Neural crest cell (in vitro differentiated cells): ENCODE data around the gene UMAD1. TPM values are rescaled to one million over a fixed set of nuclear protein-coding genes. Genes with fewer than 3 reads are reported as not detected.

Experiments used
- DNase-seq: peaks from one replicate; pipeline ENCODE4 v3.0.0; 2021; ENCODE audit warnings: low read depth, mixed read lengths, low spot score
- H3K27ac Mint-ChIP-seq: one replicate; pipeline ENCODE4 v1.8.0; 2021; ENCODE audit warnings: mild to moderate bottlenecking, mixed read lengths; ENCODE audit not compliant: unreplicated experiment
- H3K27me3 Mint-ChIP-seq: 2 replicates; pipeline ENCODE4 v1.8.0; 2021; ENCODE audit warnings: low read depth, mild to moderate bottlenecking, mixed read lengths
- H3K36me3 Mint-ChIP-seq: 2 replicates; pipeline ENCODE4 v1.8.0; 2021; ENCODE audit warnings: low read depth, mild to moderate bottlenecking, mixed read lengths
- H3K4me1 Mint-ChIP-seq: 2 replicates; pipeline ENCODE4 v1.8.0; 2021; ENCODE audit warnings: mixed read lengths
- H3K4me3 Mint-ChIP-seq: one replicate; pipeline ENCODE4 v1.8.0; 2021; ENCODE audit warnings: mild to moderate bottlenecking, mixed read lengths
- H3K9me3 Mint-ChIP-seq: 2 replicates; pipeline ENCODE4 v1.8.0; 2021; ENCODE audit warnings: mixed read lengths
- total RNA-seq: library from RNA; stranded (reverse); gene quantifications from 2 replicates; pipeline ENCODE4 v1.2.1, GENCODE V29; 2021
- TF ChIP-seq, protein P1 (sequence below): fragments of 200-600 bp; sonication (generic); conservative IDR thresholded peaks from 2 replicates; pipeline ENCODE4 v1.5.0; 2021; ENCODE audit warnings: antibody characterized with exemption, mild to moderate bottlenecking

UMAD1 gene
- total RNA-seq, 1 donor from 2014 or later = 9.8 TPM

GRCh38 chr7:7698930-7699329 lies 58.4 kb downstream of the UMAD1 start:
- Mint-ChIP-seq H3K9me3 (no peaks in the 10 kb centered on the region), H3K27me3 (no peaks in the 10 kb centered on the region), H3K36me3 (peaks cover 4% of the 10 kb centered on the region), H3K4me3 (no peak overlapping the region), H3K27ac (no peak overlapping the region), H3K4me1 (peaks cover 11% of the 10 kb centered on the region)
- TF ChIP-seq, protein P1, sequence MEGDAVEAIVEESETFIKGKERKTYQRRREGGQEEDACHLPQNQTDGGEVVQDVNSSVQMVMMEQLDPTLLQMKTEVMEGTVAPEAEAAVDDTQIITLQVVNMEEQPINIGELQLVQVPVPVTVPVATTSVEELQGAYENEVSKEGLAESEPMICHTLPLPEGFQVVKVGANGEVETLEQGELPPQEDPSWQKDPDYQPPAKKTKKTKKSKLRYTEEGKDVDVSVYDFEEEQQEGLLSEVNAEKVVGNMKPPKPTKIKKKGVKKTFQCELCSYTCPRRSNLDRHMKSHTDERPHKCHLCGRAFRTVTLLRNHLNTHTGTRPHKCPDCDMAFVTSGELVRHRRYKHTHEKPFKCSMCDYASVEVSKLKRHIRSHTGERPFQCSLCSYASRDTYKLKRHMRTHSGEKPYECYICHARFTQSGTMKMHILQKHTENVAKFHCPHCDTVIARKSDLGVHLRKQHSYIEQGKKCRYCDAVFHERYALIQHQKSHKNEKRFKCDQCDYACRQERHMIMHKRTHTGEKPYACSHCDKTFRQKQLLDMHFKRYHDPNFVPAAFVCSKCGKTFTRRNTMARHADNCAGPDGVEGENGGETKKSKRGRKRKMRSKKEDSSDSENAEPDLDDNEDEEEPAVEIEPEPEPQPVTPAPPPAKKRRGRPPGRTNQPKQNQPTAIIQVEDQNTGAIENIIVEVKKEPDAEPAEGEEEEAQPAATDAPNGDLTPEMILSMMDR = no peak
- no peak for DNase-seq

GRCh38 chr7:7699380-7699779 lies 58.8 kb downstream of the UMAD1 start:
- Mint-ChIP-seq H3K27me3 (no peaks in the 10 kb centered on the region), H3K36me3 (peaks cover 4% of the 10 kb centered on the region), H3K4me3 (no peak overlapping the region), H3K4me1 (peaks cover 11% of the 10 kb centered on the region), H3K27ac (no peak overlapping the region), H3K9me3 (no peaks in the 10 kb centered on the region)
- TF ChIP-seq, protein P1 = no peak
- DNase-seq = no peak

- Mint-ChIP-seq H3K9me3 (no peaks in the 10 kb centered on the region), H3K4me3 (no peak overlapping the region), H3K4me1 (peaks cover 14% of the 10 kb centered on the region), H3K36me3 (no peaks in the 10 kb centered on the region), H3K27me3 (no peaks in the 10 kb centered on the region), H3K27ac (no peak overlapping the region)
- no peak for DNase-seq
- TF ChIP-seq, protein P1 = no peak
These were observed 59.4 kb downstream of the UMAD1 start for GRCh38 chr7:7699970-7700369.

DNA sequence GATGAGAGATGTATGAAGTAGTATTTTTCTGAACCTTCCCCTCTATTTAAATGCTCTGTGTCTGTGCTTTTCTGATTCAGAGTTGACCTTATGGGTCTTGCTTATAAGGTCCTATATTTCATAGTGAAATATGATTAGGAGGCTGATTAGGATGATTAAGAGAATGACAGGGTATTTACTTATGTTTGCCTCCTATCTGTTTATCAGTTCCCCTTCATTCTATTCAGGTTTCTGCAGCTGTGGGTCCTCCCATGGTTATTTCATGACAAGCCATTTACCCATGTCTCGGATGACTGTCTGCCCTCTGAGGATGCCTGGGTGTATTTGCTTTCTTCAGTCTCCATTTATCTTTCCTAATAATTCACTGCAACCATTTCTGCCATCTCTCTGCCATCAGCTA lies 61.0 kb downstream of the UMAD1 start:
- Mint-ChIP-seq H3K27ac (no peak overlapping the region), H3K9me3 (no peaks in the 10 kb centered on the region), H3K27me3 (no peaks in the 10 kb centered on the region), H3K36me3 (no peaks in the 10 kb centered on the region), H3K4me3 (no peak overlapping the region), H3K4me1 (peaks cover 8% of the 10 kb centered on the region)
- DNase-seq = no peak
- TF ChIP-seq, protein P1 = no peak

DNA sequence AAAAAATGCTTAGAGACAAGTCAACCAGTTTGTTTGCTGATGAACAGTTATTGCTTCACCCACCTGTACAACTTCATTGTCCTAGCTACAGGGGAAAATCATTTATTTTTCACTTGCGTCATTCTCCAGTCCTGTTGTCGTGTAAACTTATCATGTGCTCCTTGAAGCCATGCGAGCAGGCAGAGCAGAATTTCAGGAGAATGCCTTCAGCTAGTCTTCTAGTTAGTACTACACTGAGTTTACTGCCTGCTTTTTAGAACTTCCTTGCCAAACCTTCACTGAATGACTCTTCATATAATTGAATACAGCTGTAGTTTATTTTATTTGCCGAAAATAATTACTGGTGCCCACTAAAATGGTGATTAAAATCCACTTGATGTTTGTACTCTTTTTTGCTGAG lies 62.3 kb downstream of the UMAD1 start:
- Mint-ChIP-seq H3K36me3 (no peaks in the 10 kb centered on the region), H3K27ac (no peak overlapping the region), H3K4me3 (no peak overlapping the region), H3K9me3 (no peaks in the 10 kb centered on the region), H3K27me3 (no peaks in the 10 kb centered on the region), H3K4me1 (peaks cover 12% of the 10 kb centered on the region)
- TF ChIP-seq, protein P1 = no peak
- no peak for DNase-seq

DNA sequence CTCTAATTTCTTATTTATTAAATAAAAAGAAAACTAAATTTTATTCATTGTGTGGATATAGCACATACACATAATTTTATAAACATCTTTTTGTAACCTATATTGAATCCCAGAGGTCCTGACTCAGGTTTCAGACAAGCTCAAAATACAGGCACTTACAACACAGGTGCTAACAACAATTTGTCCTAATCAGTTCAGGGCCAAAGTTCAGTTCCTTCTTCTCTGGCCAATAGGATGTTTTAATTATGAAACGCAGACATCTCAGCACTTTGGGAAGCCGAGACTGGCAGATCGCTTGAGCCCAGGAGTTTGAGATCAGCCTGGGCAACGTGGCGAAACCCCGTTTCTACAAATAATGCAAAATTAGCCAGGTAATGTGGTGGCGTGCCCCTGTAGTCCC lies 62.9 kb downstream of the UMAD1 start:
- Mint-ChIP-seq H3K27ac (no peak overlapping the region), H3K4me3 (no peak overlapping the region), H3K4me1 (peaks cover 15% of the 10 kb centered on the region), H3K27me3 (no peaks in the 10 kb centered on the region), H3K36me3 (no peaks in the 10 kb centered on the region), H3K9me3 (no peaks in the 10 kb centered on the region)
- TF ChIP-seq, protein P1 = no peak
- no peak for DNase-seq
